ENCODE measurements around the gene SMYD3. TPM values are rescaled to one million over a fixed set of nuclear protein-coding genes. Genes with fewer than 3 reads are reported as not detected.

SMYD3 gene
- total RNA-seq, 1 experiment from 2014 or later = 25.5 TPM

DNA sequence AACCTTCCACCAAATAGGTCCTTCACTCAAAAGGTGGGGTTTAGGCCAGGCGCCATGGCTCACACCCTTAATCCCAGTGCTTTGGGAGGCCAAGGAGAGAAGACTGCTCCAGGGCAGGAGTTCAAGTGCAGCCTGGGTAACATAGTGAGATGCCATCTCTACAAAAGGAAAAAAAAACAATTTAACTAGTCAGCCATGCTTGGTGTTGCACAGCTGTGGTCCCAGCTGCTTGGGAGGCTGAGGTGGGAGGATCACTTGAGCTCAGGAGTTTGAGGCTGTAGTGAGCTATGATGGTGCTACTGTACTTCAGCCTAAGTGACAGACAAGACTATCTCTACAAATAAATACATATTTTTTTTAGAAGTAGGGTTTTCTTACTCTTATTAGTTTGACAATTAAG is 734.8 kb downstream of the SMYD3 start:
- Histone ChIP-seq H3K4ac (ENCODE audit: low read depth, low read length) (no peak overlapping the region), H3K27ac (ENCODE audit: insufficient read length, low read depth, low read length) (no peak overlapping the region), H3K9ac (ENCODE audit: extremely low read depth, insufficient read length, low read length) (no peak overlapping the region), H2BK5ac (ENCODE audit: insufficient read length, low read length) (no peak overlapping the region), H2BK12ac (ENCODE audit: insufficient read length, low read depth, low read length) (no peak overlapping the region), H4K5ac (ENCODE audit: insufficient read length, low read depth, low read length) (no peak overlapping the region), H3K56ac (ENCODE audit: insufficient read length, low read depth, low read length) (no peak overlapping the region), H2AFZ (ENCODE audit: low read length) (no peak overlapping the region), H3K23ac (ENCODE audit: insufficient read length, low read depth, low read length) (no peak overlapping the region), H2BK20ac (ENCODE audit: low read depth, low read length, poor library complexity, severe bottlenecking) (no peak overlapping the region), H3K79me1 (ENCODE audit: insufficient read depth, low read depth, low read length, poor library complexity, severe bottlenecking) (no peaks in the 10 kb centered on the region), H3K23me2 (ENCODE audit: insufficient read length, low read depth, low read length, poor library complexity, severe bottlenecking) (no peaks in the 10 kb centered on the region), H3T11ph (ENCODE audit: low read length) (no peak overlapping the region), H3K4me1 (ENCODE audit: insufficient read depth, low read length) (no peaks in the 10 kb centered on the region; the same call in 1 of the 2 replicates), H2BK15ac (ENCODE audit: low read depth, low read length) (no peak overlapping the region), H3K4me2 (ENCODE audit: insufficient read depth, insufficient read length, low read length) (no peak overlapping the region), H4K20me1 (ENCODE audit: control insufficient read depth, insufficient read depth, insufficient read length) (no peaks in the 10 kb centered on the region), H4K8ac (replicated peaks; ENCODE audit: insufficient read length, low read depth, low read length) (no peak overlapping the region), H2BK120ac (ENCODE audit: low read depth, low read length, poor library complexity, severe bottlenecking) (no peak overlapping the region), H2AK5ac (ENCODE audit: insufficient read length, low read length) (no peak overlapping the region), H3K79me2 (ENCODE audit: insufficient read depth, low read length) (no peaks in the 10 kb centered on the region), H3K27me3 (ENCODE audit: insufficient read depth, low read length) (no peaks in the 10 kb centered on the region), H3K18ac (ENCODE audit: insufficient read length, low read depth, low read length) (no peak overlapping the region), H4K91ac (ENCODE audit: insufficient read length, low read depth, low read length) (no peak overlapping the region), H3K14ac (ENCODE audit: insufficient read depth, low read length) (no peak overlapping the region), H3K9me3 (ENCODE audit: control insufficient read depth, low read depth, low read length) (no peaks in the 10 kb centered on the region)
- TF ChIP-seq, protein P1, sequence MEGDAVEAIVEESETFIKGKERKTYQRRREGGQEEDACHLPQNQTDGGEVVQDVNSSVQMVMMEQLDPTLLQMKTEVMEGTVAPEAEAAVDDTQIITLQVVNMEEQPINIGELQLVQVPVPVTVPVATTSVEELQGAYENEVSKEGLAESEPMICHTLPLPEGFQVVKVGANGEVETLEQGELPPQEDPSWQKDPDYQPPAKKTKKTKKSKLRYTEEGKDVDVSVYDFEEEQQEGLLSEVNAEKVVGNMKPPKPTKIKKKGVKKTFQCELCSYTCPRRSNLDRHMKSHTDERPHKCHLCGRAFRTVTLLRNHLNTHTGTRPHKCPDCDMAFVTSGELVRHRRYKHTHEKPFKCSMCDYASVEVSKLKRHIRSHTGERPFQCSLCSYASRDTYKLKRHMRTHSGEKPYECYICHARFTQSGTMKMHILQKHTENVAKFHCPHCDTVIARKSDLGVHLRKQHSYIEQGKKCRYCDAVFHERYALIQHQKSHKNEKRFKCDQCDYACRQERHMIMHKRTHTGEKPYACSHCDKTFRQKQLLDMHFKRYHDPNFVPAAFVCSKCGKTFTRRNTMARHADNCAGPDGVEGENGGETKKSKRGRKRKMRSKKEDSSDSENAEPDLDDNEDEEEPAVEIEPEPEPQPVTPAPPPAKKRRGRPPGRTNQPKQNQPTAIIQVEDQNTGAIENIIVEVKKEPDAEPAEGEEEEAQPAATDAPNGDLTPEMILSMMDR (conservative IDR thresholded peaks at IDR 0.05) = no peak
- no CpG with 5 or more reads among the region's 1 CpG for WGBS (ENCODE audit: extremely low coverage, insufficient read length, low lambda C conversion rate)
- H3K27ac Mint-ChIP-seq = no peak overlapping the region
- no peaks in the 10 kb centered on the region for H3K27me3 Mint-ChIP-seq (ENCODE audit: low read depth)
- H3K36me3 Mint-ChIP-seq (ENCODE audit: insufficient read depth in 1 of 3, low read depth in 3 of 3) = no peaks in the 10 kb centered on the region; a peak in 1 of 7 replicates
- no peak for DNase-seq
- H3K9me3 Mint-ChIP-seq = no peaks in the 10 kb centered on the region
- H3K4me1 Mint-ChIP-seq = peaks cover 18% of the 10 kb centered on the region in 2 experiments
- no peak overlapping the region for H3K4me3 Mint-ChIP-seq

Data from H9 (cell line).